ENCODE data around the gene ENPP5. TPM values are rescaled to one million over a fixed set of nuclear protein-coding genes. Genes with fewer than 3 reads are reported as not detected.

The ENPP5 gene
- total and polyA plus RNA-seq, 2 of the 13 experiments (the other 11 are each of a cell fraction or from before 2014, with no cell fraction given), result not detected

- H3K27ac ChIP-seq (ENCODE audit: extremely low read length, insufficient read depth, low read length), result no peak overlapping the region
- no peaks in the 10 kb centered on the region for H3K79me2 ChIP-seq (ENCODE audit: insufficient read depth, low read length)
- intact Hi-C loops (cut with micrococcal nuclease; ENCODE audit: unreplicated experiment), result loop anchor here (2.0 kb wide), 1 partner anchor 561 kb away; no protein-coding TSS in a partner anchor
- BruUV-seq (replicated peaks), result no TSS peak
- ATAC-seq, result no peak
- no peaks in the 10 kb centered on the region for H3K4me1 ChIP-seq (ENCODE audit: insufficient read depth, low read length)
- no peaks in the 10 kb centered on the region for H3K9me3 ChIP-seq (ENCODE audit: low read length)
- H4K20me1 ChIP-seq (ENCODE audit: insufficient read depth, low read length), result no peaks in the 10 kb centered on the region
- POLR2A ChIA-PET, result no interaction called here
- no peak overlapping the region for H3K4me2 ChIP-seq (ENCODE audit: low read depth, low read length)
- FAIRE-seq, result no peak
- no peaks in the 10 kb centered on the region for H3K36me3 ChIP-seq (replicated peaks in 1 of 2; ENCODE audit: control insufficient read depth in 1 of 2, insufficient read depth in 2 of 2, low read length in 2 of 2)
- no peak overlapping the region for H2AFZ ChIP-seq (ENCODE audit: low read length)
- CTCF ChIA-PET (ENCODE audit: low intra/inter-chr PET ratio, low total read pairs), result interaction anchor here (3.3 kb wide), 1 partner anchor 190 kb away, joined by 24 read pairs; no protein-coding TSS in a partner anchor
- H3K4me3 ChIP-seq (replicated peaks in 1 of 3; ENCODE audit: insufficient read depth in 1 of 3, low read depth in 2 of 3, low read length in 3 of 3), result no peak overlapping the region
- DNase-seq (ENCODE audit: low spot score), result no peak
- H3K9ac ChIP-seq (ENCODE audit: insufficient read depth, low read depth, low read length), result no peak overlapping the region
- no peaks in the 10 kb centered on the region for H3K27me3 ChIP-seq (ENCODE audit: control insufficient read depth in 1 of 2, insufficient read depth in 2 of 2, low read length in 2 of 2)
- in situ Hi-C loops (cut with HindIII; ENCODE audit: extremely low pct_ligation_motif_present, low pct_unique_long_range_greater_than_20kb), result loop anchor here (5.0 to 25.0 kb wide), 3 partner anchors 193 to 768 kb away; no protein-coding TSS in a partner anchor
- TF ChIP-seq ZC3H13 (CRISPR knock-in tag; IDR thresholded peaks at IDR 0.05), result no peak
- no peak for TF ChIP-seq PRDM15 (CRISPR knock-in tag; IDR thresholded peaks at IDR 0.05)
- no peak for TF ChIP-seq ZNF704 (CRISPR knock-in tag; IDR thresholded peaks at IDR 0.05; ENCODE audit: borderline replicate concordance)
- no peak for TF ChIP-seq KDM1A (CRISPR knock-in tag; IDR thresholded peaks at IDR 0.05)
- TF ChIP-seq, protein P1, sequence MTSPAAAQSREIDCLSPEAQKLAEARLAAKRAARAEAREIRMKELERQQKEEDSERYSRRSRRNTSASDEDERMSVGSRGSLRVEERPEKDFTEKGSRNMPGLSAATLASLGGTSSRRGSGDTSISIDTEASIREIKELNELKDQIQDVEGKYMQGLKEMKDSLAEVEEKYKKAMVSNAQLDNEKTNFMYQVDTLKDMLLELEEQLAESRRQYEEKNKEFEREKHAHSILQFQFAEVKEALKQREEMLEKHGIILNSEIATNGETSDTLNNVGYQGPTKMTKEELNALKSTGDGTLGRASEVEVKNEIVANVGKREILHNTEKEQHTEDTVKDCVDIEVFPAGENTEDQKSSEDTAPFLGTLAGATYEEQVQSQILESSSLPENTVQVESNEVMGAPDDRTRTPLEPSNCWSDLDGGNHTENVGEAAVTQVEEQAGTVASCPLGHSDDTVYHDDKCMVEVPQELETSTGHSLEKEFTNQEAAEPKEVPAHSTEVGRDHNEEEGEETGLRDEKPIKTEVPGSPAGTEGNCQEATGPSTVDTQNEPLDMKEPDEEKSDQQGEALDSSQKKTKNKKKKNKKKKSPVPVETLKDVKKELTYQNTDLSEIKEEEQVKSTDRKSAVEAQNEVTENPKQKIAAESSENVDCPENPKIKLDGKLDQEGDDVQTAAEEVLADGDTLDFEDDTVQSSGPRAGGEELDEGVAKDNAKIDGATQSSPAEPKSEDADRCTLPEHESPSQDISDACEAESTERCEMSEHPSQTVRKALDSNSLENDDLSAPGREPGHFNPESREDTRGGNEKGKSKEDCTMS (CRISPR knock-in tag; conservative IDR thresholded peaks at IDR 0.05), result no peak
- TF ChIP-seq ARNT2 (CRISPR knock-in tag; IDR thresholded peaks at IDR 0.05; ENCODE audit: low read depth), result no peak
- no peak for TF ChIP-seq RFXAP (CRISPR knock-in tag; IDR thresholded peaks at IDR 0.05; ENCODE audit: borderline replicate concordance)
- TF ChIP-seq ELF1 (CRISPR knock-in tag; IDR thresholded peaks at IDR 0.05), result no peak
- no peak for TF ChIP-seq MTA3 (CRISPR knock-in tag; IDR thresholded peaks at IDR 0.05)
- TF ChIP-seq HNF4A (CRISPR knock-in tag; IDR thresholded peaks at IDR 0.05), result no peak
- no peak for TF ChIP-seq PTBP1 (IDR thresholded peaks at IDR 0.05; ENCODE audit: low read depth, low read length, poor library complexity, severe bottlenecking)
- TF ChIP-seq NR2F1 (CRISPR knock-in tag; IDR thresholded peaks at IDR 0.05), result no peak
- no peak for TF ChIP-seq ZBTB10 (CRISPR knock-in tag; IDR thresholded peaks at IDR 0.05; ENCODE audit: borderline replicate concordance)
- no peak for TF ChIP-seq TAF15 (IDR thresholded peaks at IDR 0.05; ENCODE audit: low read depth, low read length, poor library complexity, severe bottlenecking)
- no peak for TF ChIP-seq KLF16 (CRISPR knock-in tag; IDR thresholded peaks at IDR 0.05)
Measured at GRCh38 chr6:46219661-46220060, 48.9 kb upstream of the ENPP5 start.
